T-cell (primary cell): ENCODE results near the gene NUMA1. TPM values are rescaled to one million over a fixed set of nuclear protein-coding genes. Genes with fewer than 3 reads are reported as not detected.
A peak's percentile ranks its signal among the peaks of the same experiment; 100 is the strongest.

ENCODE experiments used
- ATAC-seq, 4 experiments: fragments of 200-7000 bp in 3 of 4; fragments of 150-1000 bp in 1 of 4; cut with Tn5 transposase; replicated peaks in 1 of 4; 1 replicate in 3 of 4; 2 replicates in 1 of 4; pipeline ENCODE4 v1.10.0; 2021; ENCODE audit warnings: moderate library complexity in 3 of 4, mild to moderate bottlenecking in 2 of 4, moderate number of reproducible peaks in 1 of 4
- CTCF ChIA-PET, 2 donors: fragments of 300-600 bp; sonication (Branson Sonifier 250); formaldehyde crosslinking; loops; one replicate each; lab custom pipeline; 2022; ENCODE audit warnings: antibody characterized with exemption in 2 of 2; lab: Charles Lee
- POLR2A ChIA-PET, 2 donors: fragments of 300-600 bp; sonication (Branson Sonifier 250); formaldehyde crosslinking; loops; one replicate each; lab custom pipeline; 2022; ENCODE audit warnings: antibody characterized with exemption in 2 of 2; lab: Charles Lee
- DNase-seq, 35 experiments: peaks; one replicate each; pipeline versions ENCODE4 v3.0.0 to v3.0.0-alpha.2; 2013 to 2023
- H3K27ac ChIP-seq: one replicate; pipeline ENCODE4 v1.5.1; 2013; ENCODE audit warnings: low read length
- H3K27me3 ChIP-seq, 2 experiments: replicated peaks in 1 of 2; 1 replicate in 1 of 2; 2 replicates in 1 of 2; pipeline versions ENCODE4 v1.6.1 to v1.7.0; 2013; ENCODE audit warnings: low read length in 1 of 2, mixed read lengths in 1 of 2; ENCODE audit not compliant: control insufficient read depth in 2 of 2, insufficient read depth in 2 of 2; ENCODE audit errors: extremely low read depth in 1 of 2
- H3K36me3 ChIP-seq, 2 donors: 1 replicate in 1 of 2; 2 replicates in 1 of 2; pipeline versions ENCODE4 v1.6.1 to v1.7.0; 2013; ENCODE audit warnings: low read length in 1 of 2; ENCODE audit not compliant: control insufficient read depth in 2 of 2, insufficient read depth in 1 of 2; ENCODE audit errors: extremely low read depth in 1 of 2
- H3K4me1 ChIP-seq, 2 experiments: 1 replicate in 1 of 2; 2 replicates in 1 of 2; pipeline versions ENCODE4 v1.6.1 to v1.7.0; 2013; ENCODE audit warnings: low read length in 2 of 2, mixed read lengths in 1 of 2; ENCODE audit not compliant: insufficient read depth in 2 of 2, control insufficient read depth in 1 of 2; ENCODE audit errors: extremely low read depth in 1 of 2
- H3K4me3 ChIP-seq, 2 donors: 1 replicate in 1 of 2; 2 replicates in 1 of 2; pipeline versions ENCODE4 v1.5.1 to v1.7.0; 2013; ENCODE audit warnings: mild to moderate bottlenecking in 2 of 2, low read length in 1 of 2, moderate library complexity in 1 of 2; ENCODE audit not compliant: control insufficient read depth in 1 of 2; ENCODE audit errors: extremely low read depth in 1 of 2
- H3K9me3 ChIP-seq: 2 replicates; pipeline ENCODE4 v1.7.0; 2013
- H3K27ac Mint-ChIP-seq, 2 donors: one replicate each; pipeline ENCODE4 v1.8.0; 2020 to 2021; ENCODE audit warnings: mild to moderate bottlenecking in 2 of 2, mixed read lengths in 2 of 2
- H3K27me3 Mint-ChIP-seq, 2 donors: one replicate each; pipeline ENCODE4 v1.8.0; 2021 to 2022; ENCODE audit warnings: mixed read lengths in 2 of 2
- H3K36me3 Mint-ChIP-seq: one replicate; pipeline ENCODE4 v1.8.0; 2021; ENCODE audit warnings: mixed read lengths
- H3K4me1 Mint-ChIP-seq, 3 donors: one replicate each; pipeline ENCODE4 v1.8.0; 2020 to 2022; ENCODE audit warnings: mixed read lengths in 3 of 3, mild to moderate bottlenecking in 1 of 3
- H3K4me3 Mint-ChIP-seq, 3 donors: one replicate each; pipeline ENCODE4 v1.8.0; 2020 to 2022; ENCODE audit warnings: mild to moderate bottlenecking in 3 of 3, mixed read lengths in 3 of 3, moderate library complexity in 3 of 3
- H3K9me3 Mint-ChIP-seq, 3 donors: one replicate each; pipeline ENCODE4 v1.8.0; 2020 to 2022; ENCODE audit warnings: mixed read lengths in 3 of 3
- WGBS: methylation state at CpG from one replicate; pipeline ENCODE4 v1.1.5; 2013; ENCODE audit warnings: missing lambda C conversion rate; ENCODE audit not compliant: insufficient coverage; 5-methylcytosine and 5-hydroxymethylcytosine counted together
- total RNA-seq, 35 experiments: library from RNA in 6 of 35; stranded (reverse) in 6 of 35; fragments of 120-200 nt in 1 of 35; gene quantifications; one replicate each; pipeline versions ENCODE4 v1.2.1 to v1.2.4 and lab custom pipeline; 2013 to 2026

Gene NUMA1
- total RNA-seq, 5 donors from 2014 or later (not counting 1 experiment from before 2014, with no cell fraction given), result 237 to 386 (median 343) TPM

DNA sequence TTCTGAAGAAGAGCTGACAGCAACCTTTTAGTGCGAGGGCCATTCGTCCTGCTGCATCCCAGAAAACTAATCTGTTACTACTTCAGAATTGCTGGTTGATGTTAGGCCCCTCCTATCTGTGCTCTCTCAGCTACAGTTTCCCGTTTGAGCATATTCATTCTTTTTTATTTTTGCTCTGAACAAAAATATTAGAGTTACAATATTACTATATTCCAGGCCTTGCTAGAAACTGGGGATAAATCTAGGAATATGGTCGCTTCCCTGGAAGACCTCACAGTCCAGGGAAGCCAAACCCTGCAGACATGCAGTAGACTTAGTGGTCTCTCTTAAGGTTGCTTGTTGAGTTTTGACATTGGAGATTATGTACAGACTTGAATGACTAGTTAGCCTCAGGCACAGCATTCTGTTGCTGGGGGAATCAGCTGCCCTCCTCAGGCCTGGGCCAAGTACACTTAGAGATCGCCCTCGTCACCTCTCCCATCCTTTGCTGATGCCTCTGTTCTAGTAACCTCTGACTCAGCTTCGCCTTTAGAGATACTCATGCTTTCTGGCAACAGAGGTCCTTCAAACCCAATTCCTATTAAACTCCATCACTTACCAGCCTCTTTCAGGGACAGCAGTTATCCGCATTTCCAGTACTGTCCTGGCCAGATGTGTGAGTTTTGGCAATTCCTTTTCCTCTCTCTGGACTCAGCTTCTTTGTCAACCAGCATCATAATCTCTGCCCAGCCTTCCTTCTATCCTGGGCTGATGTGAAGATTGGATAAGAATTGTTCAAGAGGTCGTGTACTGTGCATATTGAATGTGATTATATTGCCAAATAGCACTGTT is 32.9 kb upstream of the NUMA1 start:
- no peaks in the 10 kb centered on the region for H3K9me3 Mint-ChIP-seq
- Histone ChIP-seq H3K27me3 (peaks cover 0 to 6% of the 10 kb centered on the region in 2 experiments), H3K4me3 (peak overlapping the region; percentile 79 to 97), H3K27ac (peak overlapping the region; percentile 91), H3K36me3 (peaks cover 5 to 18% of the 10 kb centered on the region in 2 donors), H3K4me1 (peaks cover 8 to 21% of the 10 kb centered on the region in 2 experiments), H3K9me3 (no peaks in the 10 kb centered on the region)
- peaks cover 11% of the 10 kb centered on the region for H3K36me3 Mint-ChIP-seq
- 60% methylated on average over 5 of the region's 9 CpGs for WGBS
- ChIA-PET CTCF (interaction anchor here in 1 of 2 donors (0.6 to 3.0 kb wide), 4 partner anchors 12 to 88 kb away, joined by 3 to 13 read pairs (median 6); no protein-coding TSS in a partner anchor), POLR2A (interaction anchor here in 1 of 2 donors (1.0 kb wide), 1 partner anchor 72 kb away, joined by 4 read pairs; no protein-coding TSS in a partner anchor)
- H3K4me3 Mint-ChIP-seq, result peak overlapping the region; percentile 89 to 96 (median 92)
- peaks cover 22 to 28% (median 28%) of the 10 kb centered on the region in 3 donors for H3K4me1 Mint-ChIP-seq
- peaks cover 7% of the 10 kb centered on the region in 2 donors for H3K27me3 Mint-ChIP-seq
- DNase-seq (no peak), ATAC-seq (peak in 1 of 4 experiments; percentile 17)
- H3K27ac Mint-ChIP-seq, result peak overlapping the region; percentile 99 to 100

DNA sequence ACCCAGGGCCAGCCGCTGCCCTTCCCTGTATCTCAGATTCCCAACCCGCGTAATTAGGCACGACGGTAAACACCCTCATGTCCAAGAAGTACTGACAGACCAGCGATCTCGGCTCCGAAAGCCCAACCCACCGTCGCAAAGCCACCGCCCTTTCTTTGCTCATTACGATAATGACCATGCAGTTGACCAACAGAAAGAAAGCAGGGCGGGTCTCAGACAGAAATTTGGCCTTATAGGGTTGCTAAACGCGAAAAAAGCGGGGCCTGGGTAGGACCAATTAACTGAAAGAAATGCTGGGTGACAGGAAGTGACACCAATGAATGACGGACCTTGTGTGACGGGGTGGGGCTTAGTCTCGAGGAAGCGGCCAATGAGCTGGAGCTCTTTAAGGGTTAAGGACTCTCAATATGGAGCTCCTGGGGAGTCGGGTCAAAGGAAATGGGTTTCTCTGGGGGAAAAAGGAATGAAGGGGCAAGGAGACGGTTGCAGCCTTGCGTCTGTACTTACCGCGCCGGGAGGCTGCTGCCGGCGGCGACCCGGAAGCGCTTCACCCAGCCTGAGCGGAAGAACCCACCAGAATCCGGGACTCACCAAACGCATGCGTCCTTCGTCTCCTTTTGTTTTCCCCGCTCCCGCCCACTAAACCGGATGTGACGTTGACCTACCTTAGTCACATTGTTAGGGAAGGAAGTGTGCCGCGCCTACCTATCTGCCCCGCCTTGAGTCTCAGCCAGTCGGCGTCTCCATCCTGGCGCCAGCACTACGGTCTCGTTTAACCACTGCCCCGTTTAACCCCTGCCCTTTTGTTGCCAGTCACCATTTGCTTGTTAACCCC is 32.0 kb upstream of the NUMA1 start, which contains the start of gene ANAPC15:
Gene ANAPC15 (minus strand): TSS at position 553 of the 835 bp plus-strand sequence. CDS start 1,419 bp downstream, outside the sequence.
- Mint-ChIP-seq H3K9me3 (no peaks in the 10 kb centered on the region), H3K4me3 (peak within 1 kb of the TSS; percentile 89 to 96 (median 92)), H3K36me3 (peaks cover 13% of the 10 kb centered on the region), H3K27ac (peak within 1 kb of the TSS; percentile 99 to 100), H3K4me1 (peaks cover 22 to 28% (median 28%) of the 10 kb centered on the region in 3 donors), H3K27me3 (peaks cover 7% of the 10 kb centered on the region in 2 donors)
- Histone ChIP-seq H3K4me1 (peaks cover 8 to 21% of the 10 kb centered on the region in 2 experiments), H3K36me3 (peaks cover 5 to 22% of the 10 kb centered on the region in 2 donors), H3K27ac (peak within 1 kb of the TSS; percentile 91), H3K4me3 (peak within 1 kb of the TSS; percentile 79 to 97), H3K27me3 (peaks cover 0 to 6% of the 10 kb centered on the region in 2 experiments), H3K9me3 (no peaks in the 10 kb centered on the region)
- WGBS, result under 1% methylated on average over 45 of the region's 49 CpGs
- POLR2A ChIA-PET, result interaction anchor here in 1 of 2 donors (1.0 kb wide), 1 partner anchor 72 kb away, joined by 4 read pairs; no protein-coding TSS in a partner anchor
- DNase-seq, result peak; percentile 93 to 100 (median 99)
- CTCF ChIA-PET, result interaction anchor here in 1 of 2 donors (0.6 to 3.0 kb wide), 4 partner anchors 11 to 87 kb away, joined by 3 to 13 read pairs (median 6); no protein-coding TSS in a partner anchor
- peak; percentile 88 to 91 (median 89) for ATAC-seq

DNA sequence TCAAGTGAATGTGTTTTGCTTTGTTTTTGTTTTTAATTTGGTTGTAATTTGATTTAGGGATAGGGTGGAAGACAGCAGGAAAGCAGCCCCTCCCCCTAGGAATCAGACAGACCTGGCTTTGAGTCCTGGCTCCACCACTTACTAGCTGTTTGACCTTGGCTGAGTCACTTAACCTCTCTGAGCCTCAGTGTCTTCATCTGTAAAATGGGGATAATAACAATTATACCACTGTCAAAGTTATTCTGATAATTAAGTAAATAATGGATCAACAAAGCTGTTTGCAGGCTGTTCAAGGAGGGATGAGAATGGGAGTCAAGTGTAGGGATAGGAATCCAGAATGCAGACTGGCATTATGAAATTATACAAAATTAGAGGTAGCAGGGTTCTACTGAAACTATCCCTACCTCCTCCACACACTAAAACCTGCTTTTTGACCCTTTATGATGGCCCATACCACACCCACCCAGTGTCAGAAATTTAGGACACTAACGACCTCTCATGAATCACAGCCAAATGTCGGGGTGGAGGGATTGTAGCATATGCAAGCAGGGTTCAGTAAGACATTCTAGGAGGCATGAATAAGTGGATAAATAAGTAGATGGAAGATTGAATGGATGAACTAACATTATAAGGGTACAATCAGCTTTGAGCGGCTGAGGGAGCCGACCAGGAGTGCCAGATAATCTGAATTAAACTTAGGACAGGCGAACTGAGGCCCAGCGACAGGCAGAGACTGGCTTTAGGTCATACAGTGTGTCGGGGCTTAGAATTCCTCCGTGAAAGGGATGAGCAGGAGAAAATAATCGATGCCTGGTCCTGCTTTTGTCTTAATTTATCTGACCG is 31.2 kb upstream of the NUMA1 start:
- 8% methylated on average over 8 of the region's 10 CpGs for WGBS
- H3K4me1 Mint-ChIP-seq, result peaks cover 22 to 28% (median 28%) of the 10 kb centered on the region in 3 donors
- Histone ChIP-seq H3K4me3 (peak overlapping the region; percentile 79 to 97), H3K36me3 (peaks cover 5 to 24% of the 10 kb centered on the region in 2 donors), H3K27ac (peak overlapping the region; percentile 91), H3K9me3 (no peaks in the 10 kb centered on the region), H3K4me1 (peaks cover 8 to 21% of the 10 kb centered on the region in 2 experiments), H3K27me3 (no peaks in the 10 kb centered on the region)
- H3K9me3 Mint-ChIP-seq, result no peaks in the 10 kb centered on the region
- H3K27ac Mint-ChIP-seq, result peak overlapping the region; percentile 99 to 100
- ChIA-PET POLR2A (interaction anchor here in 1 of 2 donors (1.0 kb wide), 2 partner anchors 10 to 71 kb away, joined by 3 to 4 read pairs; no protein-coding TSS in a partner anchor), CTCF (interaction anchor here in 1 of 2 donors (1.4 to 3.0 kb wide), 3 partner anchors 32 to 86 kb away, joined by 4 to 13 read pairs (median 7); no protein-coding TSS in a partner anchor)
- DNase-seq, result no peak
- H3K36me3 Mint-ChIP-seq, result peaks cover 16% of the 10 kb centered on the region
- H3K4me3 Mint-ChIP-seq, result peak overlapping the region; percentile 89 to 96 (median 92)
- no peak for ATAC-seq
- H3K27me3 Mint-ChIP-seq, result peaks cover 2 to 3% of the 10 kb centered on the region in 2 donors

DNA sequence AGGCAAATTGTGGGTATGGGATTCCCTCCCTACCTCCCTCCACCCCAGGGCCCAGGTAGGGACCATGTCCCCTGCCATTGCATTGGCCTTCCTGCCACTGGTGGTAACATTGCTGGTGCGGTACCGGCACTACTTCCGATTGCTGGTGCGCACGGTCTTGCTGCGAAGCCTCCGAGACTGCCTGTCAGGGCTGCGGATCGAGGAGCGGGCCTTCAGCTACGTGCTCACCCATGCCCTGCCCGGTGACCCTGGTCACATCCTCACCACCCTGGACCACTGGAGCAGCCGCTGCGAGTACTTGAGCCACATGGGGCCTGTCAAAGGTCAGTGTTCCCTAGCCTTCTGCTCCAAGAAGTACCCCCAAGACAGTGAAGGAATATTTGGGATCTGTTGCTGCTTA is 25.5 kb upstream of the NUMA1 start, which contains the start of gene TOMT:
Gene TOMT (plus strand): TSS at position 37 of the 400 bp plus-strand sequence. CDS start 28 bp downstream, at position 65.
- ATAC-seq (no peak), DNase-seq (no peak)
- H3K27me3 ChIP-seq, result no peaks in the 10 kb centered on the region
- no peaks in the 10 kb centered on the region for H3K9me3 ChIP-seq
- H3K27ac Mint-ChIP-seq, result peak within 1 kb of the TSS; percentile 67 to 81
- WGBS, result 97% methylated on average over 14 of the region's 14 CpGs
- peaks cover 5 to 27% of the 10 kb centered on the region in 2 donors for H3K36me3 ChIP-seq
- H3K4me1 ChIP-seq, result peaks cover 12 to 31% of the 10 kb centered on the region in 2 experiments
- POLR2A ChIA-PET, result no interaction called here
- no peaks in the 10 kb centered on the region for H3K27me3 Mint-ChIP-seq
- no peak within 1 kb of the TSS for H3K4me3 ChIP-seq
- H3K27ac ChIP-seq, result no peak within 1 kb of the TSS
- H3K9me3 Mint-ChIP-seq, result no peaks in the 10 kb centered on the region
- H3K4me3 Mint-ChIP-seq, result peak within 1 kb of the TSS in 2 of 3 donors; percentile 34 to 77
- peaks cover 19% of the 10 kb centered on the region for H3K36me3 Mint-ChIP-seq
- H3K4me1 Mint-ChIP-seq, result peaks cover 32 to 42% (median 39%) of the 10 kb centered on the region in 3 donors
- CTCF ChIA-PET, result no interaction called here

DNA sequence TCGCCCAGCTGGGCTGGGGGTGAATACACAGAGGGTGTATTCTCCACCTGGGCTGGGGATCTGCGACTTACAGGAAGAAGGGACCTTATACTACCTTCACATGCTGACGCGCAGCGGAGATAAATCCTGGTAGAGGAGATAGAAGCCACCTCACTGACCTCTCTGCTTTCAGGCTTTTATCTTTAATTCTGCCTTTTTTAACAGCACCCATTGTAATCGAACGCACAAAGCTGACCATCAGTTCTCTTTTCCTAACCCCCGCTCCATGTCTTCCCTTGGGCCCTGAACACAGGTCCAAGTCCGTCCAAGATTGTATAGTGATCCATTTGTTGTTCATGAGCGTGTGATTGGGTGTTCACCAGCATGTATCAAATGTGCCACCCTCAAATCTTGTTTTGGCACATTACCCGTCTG is 23.4 kb upstream of the NUMA1 start:
- H3K27me3 ChIP-seq, result no peaks in the 10 kb centered on the region
- Mint-ChIP-seq H3K27me3 (no peaks in the 10 kb centered on the region), H3K4me1 (peaks cover 44 to 49% (median 47%) of the 10 kb centered on the region in 3 donors), H3K27ac (peak overlapping the region; percentile 82 to 86), H3K36me3 (peaks cover 10% of the 10 kb centered on the region), H3K4me3 (peak overlapping the region; percentile 77 to 92 (median 89)), H3K9me3 (no peaks in the 10 kb centered on the region)
- CTCF ChIA-PET, result no interaction called here
- POLR2A ChIA-PET, result no interaction called here
- H3K4me1 ChIP-seq, result peaks cover 12 to 49% of the 10 kb centered on the region in 2 experiments
- H3K4me3 ChIP-seq, result peak overlapping the region; percentile 45 to 82
- WGBS, result 40% methylated on average over 1 of the region's 11 CpGs
- peak overlapping the region; percentile 86 for H3K27ac ChIP-seq
- peaks cover 0 to 27% of the 10 kb centered on the region in 2 donors for H3K36me3 ChIP-seq
- ATAC-seq (no peak), DNase-seq (no peak)
- H3K9me3 ChIP-seq, result no peaks in the 10 kb centered on the region
